HCT116 (cell line): Measurements from ENCODE around the gene HDAC2.

Experiments used
- ATF3 ChIP-seq: IDR thresholded peaks from 2 replicates; pipeline ENCODE4 v1.6.1; 2012
- CBX3 ChIP-seq: IDR thresholded peaks from 2 replicates; pipeline ENCODE4 v1.6.1; 2012; ENCODE audit warnings: low read depth
- CTCF ChIP-seq, 3 experiments: fragments of 200-600 bp in 1 of 3; sonication (generic) in 1 of 3; IDR thresholded peaks in 2 of 3; conservative IDR thresholded peaks in 1 of 3; 2 replicates each; pipeline ENCODE4 v1.5.1; 2012 to 2017; ENCODE audit warnings: low read depth in 2 of 3, low read length in 2 of 3, antibody characterized with exemption in 1 of 3, borderline replicate concordance in 1 of 3, control low read depth in 1 of 3, mild to moderate bottlenecking in 1 of 3, mixed read lengths in 1 of 3, mixed run types in 1 of 3, moderate library complexity in 1 of 3; ENCODE audit not compliant: insufficient read depth in 1 of 3
- EZH2phosphoT487 ChIP-seq: fragments of 200-600 bp; IDR thresholded peaks from 2 replicates; pipeline ENCODE4 v1.6.1; 2018; ENCODE audit warnings: antibody characterized with exemption, borderline replicate concordance
- JUND ChIP-seq: IDR thresholded peaks from 2 replicates; pipeline ENCODE4 v1.6.1; 2012
- MAX ChIP-seq: IDR thresholded peaks from 2 replicates; pipeline ENCODE4 v1.6.1; 2012
- POLR2A ChIP-seq: IDR thresholded peaks from 2 replicates; pipeline ENCODE4 v1.7.0; 2011; ENCODE audit warnings: borderline replicate concordance; ENCODE audit not compliant: insufficient read depth, insufficient read length; ENCODE audit errors: extremely low read depth
- POLR2AphosphoS5 ChIP-seq: IDR thresholded peaks from 2 replicates; pipeline ENCODE4 v1.6.1; 2011; ENCODE audit warnings: mild to moderate bottlenecking, low read depth, low read length, moderate library complexity
- RAD21 ChIP-seq: IDR thresholded peaks from 2 replicates; pipeline ENCODE4 v1.6.1; 2012; ENCODE audit warnings: low read depth, mild to moderate bottlenecking
- SP1 ChIP-seq: IDR thresholded peaks from 2 replicates; pipeline ENCODE4 v1.6.1; 2012; ENCODE audit warnings: low read depth

DNA sequence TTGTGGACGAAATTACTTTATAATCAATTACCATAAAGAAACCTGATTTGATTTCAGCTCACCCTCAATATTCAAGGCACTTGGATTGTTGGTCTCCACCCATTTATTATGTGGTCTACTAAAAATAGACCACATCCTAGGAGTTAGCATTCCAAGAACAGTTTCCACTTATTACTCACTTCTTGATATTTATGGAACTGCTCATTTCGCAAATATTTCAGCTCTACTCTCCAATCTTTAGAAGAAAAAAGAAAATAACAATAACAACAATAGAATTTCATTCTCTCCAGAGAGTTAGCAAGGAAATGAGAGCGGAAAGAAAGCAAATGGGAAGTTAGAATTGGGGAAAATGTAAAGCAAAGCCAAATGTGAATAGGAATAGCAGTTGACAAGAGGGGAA, 26.2 kb upstream of the HDAC2 start:
- TF ChIP-seq POLR2AphosphoS5 = peak; percentile 27; the same call in 1 of the 2 replicates
- no peak for TF ChIP-seq CTCF (IDR thresholded peaks at IDR 0.05 in 2 of 3, conservative IDR thresholded peaks at IDR 0.05 in 1 of 3; ENCODE audit: borderline replicate concordance in 1 of 3, insufficient read depth in 1 of 3, low read depth in 2 of 3, low read length in 2 of 3)
- no peak for TF ChIP-seq POLR2A
- no peak for TF ChIP-seq EZH2phosphoT487
- TF ChIP-seq ATF3 = no peak
- no peak for TF ChIP-seq RAD21
- peak; percentile 82 for TF ChIP-seq JUND
- TF ChIP-seq CBX3 = no peak
- TF ChIP-seq SP1 = peak; percentile 79
- 0 out of 2 replicates have a peak, but pooled peaks have one; percentile 17 for TF ChIP-seq MAX
